GM12865 (cell line): Measurements from ENCODE around the gene PRICKLE2.

Source experiments
- DNase-seq: peaks from one replicate; pipeline ENCODE4 v3.0.0; 2010; ENCODE audit warnings: low read depth
- H3K4me3 ChIP-seq: 2 replicates; pipeline ENCODE4 v1.5.1; 2011; ENCODE audit warnings: mild to moderate bottlenecking, low read depth, low read length, control low read depth
- TF ChIP-seq, protein P1 (sequence below): IDR thresholded peaks from 2 replicates; pipeline ENCODE4 v1.5.1; 2011; ENCODE audit warnings: low read length, control low read depth, low read depth, inconsistent platforms; ENCODE audit not compliant: insufficient read depth; ENCODE audit errors: missing control alignments

PRICKLE2 gene

DNA sequence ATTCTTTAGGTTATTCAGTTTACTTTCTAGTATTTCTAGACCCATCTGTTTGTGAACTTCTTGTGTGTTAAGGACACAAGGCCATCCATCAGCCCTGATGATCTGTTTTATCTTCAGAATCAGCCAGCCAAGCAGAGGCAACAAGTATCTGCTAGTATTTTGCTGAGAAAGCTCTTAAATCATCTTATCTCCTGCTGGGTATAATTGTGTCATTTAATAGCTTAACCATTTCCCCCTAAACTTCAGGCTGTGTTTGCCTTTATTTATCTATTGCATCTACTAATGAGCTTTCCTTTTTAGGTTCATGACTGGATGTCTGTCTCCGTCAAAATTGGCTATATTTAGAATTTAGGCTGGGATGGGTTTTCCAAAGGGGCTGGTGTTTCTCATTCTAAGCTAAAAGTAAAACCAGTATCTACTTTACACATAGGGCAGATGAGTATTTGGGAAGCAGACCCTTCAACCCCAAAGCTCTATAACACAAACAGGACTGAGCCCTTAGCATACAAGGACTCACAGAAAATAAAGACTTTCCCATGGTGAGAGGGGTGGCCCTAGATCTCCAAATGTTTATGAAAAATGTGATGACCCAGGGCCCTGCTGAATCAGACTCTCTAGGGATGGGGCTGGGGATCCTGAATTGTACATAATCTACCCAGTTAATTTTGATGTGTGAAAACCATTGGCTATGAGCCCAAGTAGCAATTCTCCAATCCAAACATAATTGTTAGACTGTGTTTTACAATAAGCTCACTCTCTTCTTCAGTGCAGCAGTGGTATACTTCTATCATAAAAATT lies 136.7 kb downstream of the PRICKLE2 start:
- DNase-seq: no peak
- no peak overlapping the region for H3K4me3 ChIP-seq
- TF ChIP-seq, protein P1, sequence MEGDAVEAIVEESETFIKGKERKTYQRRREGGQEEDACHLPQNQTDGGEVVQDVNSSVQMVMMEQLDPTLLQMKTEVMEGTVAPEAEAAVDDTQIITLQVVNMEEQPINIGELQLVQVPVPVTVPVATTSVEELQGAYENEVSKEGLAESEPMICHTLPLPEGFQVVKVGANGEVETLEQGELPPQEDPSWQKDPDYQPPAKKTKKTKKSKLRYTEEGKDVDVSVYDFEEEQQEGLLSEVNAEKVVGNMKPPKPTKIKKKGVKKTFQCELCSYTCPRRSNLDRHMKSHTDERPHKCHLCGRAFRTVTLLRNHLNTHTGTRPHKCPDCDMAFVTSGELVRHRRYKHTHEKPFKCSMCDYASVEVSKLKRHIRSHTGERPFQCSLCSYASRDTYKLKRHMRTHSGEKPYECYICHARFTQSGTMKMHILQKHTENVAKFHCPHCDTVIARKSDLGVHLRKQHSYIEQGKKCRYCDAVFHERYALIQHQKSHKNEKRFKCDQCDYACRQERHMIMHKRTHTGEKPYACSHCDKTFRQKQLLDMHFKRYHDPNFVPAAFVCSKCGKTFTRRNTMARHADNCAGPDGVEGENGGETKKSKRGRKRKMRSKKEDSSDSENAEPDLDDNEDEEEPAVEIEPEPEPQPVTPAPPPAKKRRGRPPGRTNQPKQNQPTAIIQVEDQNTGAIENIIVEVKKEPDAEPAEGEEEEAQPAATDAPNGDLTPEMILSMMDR: no peak

DNA sequence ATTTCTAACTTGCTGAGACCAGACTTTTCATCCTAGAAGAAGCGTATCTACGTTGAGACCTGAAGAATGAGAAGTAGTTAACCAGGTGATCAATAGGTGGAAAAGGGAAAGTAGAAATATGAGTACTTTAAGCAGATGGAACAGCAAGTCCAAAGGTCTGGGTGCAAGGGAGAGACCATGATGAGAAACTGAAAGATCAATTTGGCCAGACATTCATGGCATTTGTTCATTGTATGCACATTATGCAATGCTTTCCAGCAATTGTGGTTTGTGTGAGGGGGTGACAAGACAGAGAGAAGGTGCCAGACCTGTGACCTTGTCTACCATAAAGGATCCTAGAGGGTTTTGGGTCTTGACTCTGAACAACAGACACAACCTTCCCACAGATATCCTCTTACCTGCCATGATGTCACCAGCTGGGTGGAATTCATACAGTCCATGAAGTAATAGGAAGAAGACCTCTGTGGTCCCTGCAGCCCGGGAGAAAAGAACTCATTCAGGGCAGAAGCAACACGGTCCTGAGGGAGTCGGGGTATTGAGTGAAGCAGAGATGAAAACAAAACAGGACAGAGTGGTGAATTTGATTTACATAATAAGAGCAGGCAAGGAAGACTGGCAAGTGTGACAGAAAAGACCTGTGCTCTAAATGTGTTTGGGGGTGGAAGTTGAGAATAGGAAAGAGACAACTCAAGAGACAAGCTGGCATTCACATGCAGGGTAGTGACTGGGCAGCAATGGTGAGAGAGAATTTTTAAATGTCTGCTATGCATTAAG lies 138.6 kb downstream of the PRICKLE2 start:
- TF ChIP-seq, protein P1: no peak
- H3K4me3 ChIP-seq: no peak overlapping the region
- no peak for DNase-seq

DNA sequence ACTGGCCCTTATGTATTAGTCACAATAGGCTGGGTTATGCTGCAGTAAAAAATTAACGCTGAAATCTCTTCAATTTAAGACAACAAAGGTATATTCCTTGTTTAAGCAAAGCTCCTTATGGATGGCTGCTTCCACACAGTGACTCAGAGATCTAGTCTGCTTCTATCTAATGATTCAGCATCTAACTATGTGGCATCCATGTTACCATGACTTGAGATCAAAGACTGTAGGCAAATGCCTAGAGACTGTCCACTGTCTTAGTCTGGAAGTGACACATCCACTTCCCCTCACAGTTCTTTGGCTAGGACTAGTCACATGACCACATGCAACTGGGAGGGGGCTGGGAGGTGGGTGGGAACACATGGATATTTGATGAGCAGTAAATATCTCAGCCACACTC lies 140.6 kb downstream of the PRICKLE2 start:
- no peak overlapping the region for H3K4me3 ChIP-seq
- TF ChIP-seq, protein P1: no peak
- no peak for DNase-seq

DNA sequence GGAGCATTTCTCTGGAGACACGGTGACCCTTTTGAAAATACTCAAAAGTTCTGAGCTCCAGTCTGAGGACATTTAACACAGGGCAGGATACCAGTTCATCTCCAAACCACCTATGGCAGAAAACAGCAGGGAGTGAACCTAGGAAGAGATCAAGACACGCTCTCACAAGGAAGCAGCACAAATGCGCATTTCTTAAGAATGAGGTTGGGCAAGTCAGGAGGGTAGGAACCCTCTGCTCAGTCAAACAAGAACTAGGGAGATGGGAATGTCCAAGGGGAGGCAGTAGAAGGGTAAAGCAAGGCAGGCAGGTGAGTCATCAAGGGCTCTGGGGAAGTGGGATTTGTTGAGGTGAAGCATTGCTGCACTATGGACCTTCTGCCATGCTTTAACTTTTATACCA lies 141.7 kb downstream of the PRICKLE2 start:
- DNase-seq: no peak
- no peak overlapping the region for H3K4me3 ChIP-seq
- TF ChIP-seq, protein P1: no peak

DNA sequence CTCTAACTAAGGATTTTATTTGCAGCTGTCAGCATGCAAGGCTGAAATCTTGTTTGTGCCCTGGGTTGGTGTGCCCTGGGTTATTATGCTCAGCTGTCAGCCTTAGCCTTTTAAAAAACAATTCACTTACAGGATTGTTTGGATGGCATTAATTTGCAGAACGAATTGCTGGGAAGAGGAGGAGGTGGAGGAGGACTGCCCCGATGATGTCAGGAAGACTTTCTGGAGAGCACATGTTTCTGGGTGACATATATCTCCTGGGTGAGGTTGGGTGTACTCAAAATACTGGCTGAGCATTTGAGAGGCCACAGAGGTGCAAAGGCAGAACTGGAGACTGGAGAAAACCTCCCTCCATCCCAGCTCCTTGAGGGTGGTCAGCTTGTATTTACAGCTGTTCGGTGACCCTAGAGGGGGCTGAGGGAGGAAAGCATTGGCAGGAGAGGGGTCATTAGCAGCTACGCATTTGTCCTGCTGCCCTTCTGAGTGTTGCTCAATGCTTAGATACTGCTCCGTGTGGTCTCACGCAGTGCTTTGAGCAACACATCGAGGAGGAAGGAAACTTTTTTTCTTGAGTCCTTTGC lies 142.2 kb downstream of the PRICKLE2 start:
- TF ChIP-seq, protein P1: no peak
- H3K4me3 ChIP-seq: no peak overlapping the region
- DNase-seq: no peak

DNA sequence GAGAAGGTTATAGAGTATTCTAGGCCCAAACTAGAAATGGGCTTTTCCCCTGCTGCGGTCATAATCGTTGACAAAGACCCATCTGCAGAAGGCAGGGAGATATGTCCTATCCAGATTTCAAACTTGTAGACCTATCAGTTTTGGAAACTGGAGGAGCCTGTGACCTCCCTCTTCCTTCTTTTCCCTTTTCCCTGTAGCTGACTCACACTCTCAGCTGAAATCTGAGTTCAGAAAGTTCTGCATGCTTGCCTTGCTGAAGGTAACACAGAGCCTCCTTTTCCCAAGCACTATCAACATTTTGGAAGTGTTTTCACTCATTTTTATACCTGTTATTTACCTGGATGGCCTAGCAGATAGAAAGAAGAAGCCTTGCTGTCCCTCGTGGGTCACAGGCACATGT lies 142.9 kb downstream of the PRICKLE2 start:
- H3K4me3 ChIP-seq: no peak overlapping the region
- no peak for DNase-seq
- TF ChIP-seq, protein P1: no peak
